HepG2 (cell line): ENCODE data around the gene PFKP. TPM values are rescaled to one million over a fixed set of nuclear protein-coding genes. Genes with fewer than 3 reads are reported as not detected.

Source experiments
- ATAC-seq: fragments of 200-7000 bp; cut with Tn5 transposase; 3 replicates; pipeline ENCODE4 v1.9.1; 2020; ENCODE audit warnings: mild to moderate bottlenecking, moderate library complexity
- BruUV-seq: library from RNA; stranded (reverse); fragments of 400-500 nt; replicated peaks from 2 replicates; lab custom pipeline; 2021; lab: Mats Ljungman, UMichigan
- CTCF ChIA-PET: fragments of 300-600 bp; formaldehyde crosslinking; extraction: SDS; loops from one replicate; lab custom pipeline; 2021; ENCODE audit warnings: low total read pairs, inconsistent platforms, low intra/inter-chr PET ratio; lab: Yijun Ruan, JAX
- POLR2A ChIA-PET: fragments of 350-600 bp; sonication (Branson Sonifier 250); formaldehyde crosslinking; loops from one replicate; lab custom pipeline; 2020; ENCODE audit warnings: antibody characterized with exemption, inconsistent platforms; lab: Yijun Ruan, JAX
- DNase-seq: peaks from one replicate; pipeline ENCODE4 v3.0.0-alpha.2; 2015; ENCODE audit warnings: low spot score
- FAIRE-seq: peaks from 3 replicates; lab custom pipeline; 2011; peaks lifted over from hg19 to GRCh38; lab: Jason Lieb, UNC
- H2AFZ ChIP-seq: one replicate; pipeline ENCODE4 v1.6.1; 2011; ENCODE audit warnings: low read length, inconsistent platforms
- H3K27ac ChIP-seq: fragments of 300-600 bp; 3 replicates; pipeline ENCODE4 v1.8.0; 2011; ENCODE audit warnings: mixed run types, mild to moderate bottlenecking, mixed read lengths, low read length, inconsistent platforms; ENCODE audit not compliant: insufficient read depth; ENCODE audit errors: extremely low read length
- H3K27me3 ChIP-seq, 2 experiments: fragments of 200-600 bp in 1 of 2; 2 replicates in 1 of 2; 3 replicates in 1 of 2; pipeline versions ENCODE4 v1.6.0 to v1.8.0; 2011; ENCODE audit warnings: low read length in 2 of 2, mild to moderate bottlenecking in 2 of 2, moderate library complexity in 2 of 2, inconsistent platforms in 1 of 2; ENCODE audit not compliant: insufficient read depth in 2 of 2, control insufficient read depth in 1 of 2
- H3K36me3 ChIP-seq, 2 experiments: fragments of 200-600 bp in 1 of 2; replicated peaks in 1 of 2; 2 replicates in 1 of 2; 3 replicates in 1 of 2; pipeline versions ENCODE4 v1.5.1 to v1.8.0; 2011; ENCODE audit warnings: low read length in 2 of 2, inconsistent platforms in 1 of 2; ENCODE audit not compliant: insufficient read depth in 2 of 2, control insufficient read depth in 1 of 2
- H3K4me1 ChIP-seq: 2 replicates; pipeline ENCODE4 v1.5.1; 2012; ENCODE audit warnings: low read length, inconsistent platforms; ENCODE audit not compliant: insufficient read depth
- H3K4me2 ChIP-seq: 2 replicates; pipeline ENCODE4 v1.6.0; 2011; ENCODE audit warnings: low read depth, low read length, inconsistent platforms
- H3K4me3 ChIP-seq, 3 experiments: fragments of 200-600 bp in 1 of 3; sonication (generic), shearing (Covaris generic) in 1 of 3; replicated peaks in 1 of 3; 2 replicates each; pipeline ENCODE4 v1.5.1; 2011 to 2016; ENCODE audit warnings: low read length in 3 of 3, inconsistent platforms in 2 of 3, low read depth in 2 of 3, mild to moderate bottlenecking in 2 of 3, control low read depth in 1 of 3, mixed read lengths in 1 of 3; ENCODE audit not compliant: insufficient read depth in 1 of 3
- H3K79me2 ChIP-seq: one replicate; pipeline ENCODE4 v1.6.1; 2011; ENCODE audit warnings: low read length, inconsistent platforms; ENCODE audit not compliant: insufficient read depth
- H3K9ac ChIP-seq: 2 replicates; pipeline ENCODE4 v1.6.0; 2011; ENCODE audit warnings: mild to moderate bottlenecking, low read depth, low read length, inconsistent platforms; ENCODE audit not compliant: insufficient read depth
- H3K9me3 ChIP-seq: 2 replicates; pipeline ENCODE4 v1.5.1; 2012; ENCODE audit warnings: mild to moderate bottlenecking, low read length
- H4K20me1 ChIP-seq: 2 replicates; pipeline ENCODE4 v1.6.0; 2011; ENCODE audit warnings: inconsistent platforms, mild to moderate bottlenecking, low read length, moderate library complexity; ENCODE audit not compliant: insufficient read depth
- ELF1 ChIP-seq: sonication (generic); formaldehyde crosslinking; IDR thresholded peaks from 2 replicates; pipeline ENCODE4 v1.4.0; 2020; ENCODE audit warnings: missing genetic modification reagents
- FOSL1 ChIP-seq: sonication (generic); formaldehyde crosslinking; IDR thresholded peaks from 2 replicates; pipeline ENCODE4 v1.9.0; 2021; ENCODE audit warnings: missing genetic modification reagents, borderline replicate concordance
- HDAC2 ChIP-seq: sonication (generic); formaldehyde crosslinking; IDR thresholded peaks from 2 replicates; pipeline ENCODE4 v1.4.0; 2020; ENCODE audit warnings: missing genetic modification reagents
- MAFF ChIP-seq: IDR thresholded peaks from 2 replicates; pipeline ENCODE4 v1.6.1; 2011; ENCODE audit warnings: low read depth, low read length, improper control_type of control experiment
- MTF2 ChIP-seq: sonication (generic); formaldehyde crosslinking; IDR thresholded peaks from 2 replicates; pipeline ENCODE4 v1.5.0; 2020; ENCODE audit warnings: missing genetic modification reagents, borderline replicate concordance
- XRCC5 ChIP-seq: fragments of 200-400 bp; formaldehyde crosslinking; optimal IDR thresholded peaks from 2 replicates; pipeline ENCODE3; 2017; ENCODE audit warnings: mild to moderate bottlenecking, low read length
- ZFP90 ChIP-seq: sonication (generic); formaldehyde crosslinking; IDR thresholded peaks from 2 replicates; pipeline ENCODE4 v1.8.0; 2022; ENCODE audit warnings: missing genetic modification reagents, mild to moderate bottlenecking, inconsistent platforms, borderline replicate concordance
- WGBS: methylation state at CpG from one replicate; pipeline ENCODE4 v1.1.6; 2017; ENCODE audit warnings: low lambda C conversion rate; 5-methylcytosine and 5-hydroxymethylcytosine counted together
- in situ Hi-C: cut with HindIII; loops from 2 replicates; pipeline ENCODE4 v1.10.0; 2017; ENCODE audit warnings: low pct_unique_long_range_greater_than_20kb; ENCODE audit not compliant: extremely low pct_ligation_motif_present
- intact Hi-C: fragments of 100-400 bp; cut with micrococcal nuclease; formaldehyde crosslinking; loops from one replicate; pipeline ENCODE4 v1.10.0; 2022; ENCODE audit not compliant: unreplicated experiment
- polyA plus RNA-seq, 8 experiments: library from polyadenylated mRNA; depleted of rRNA in 3 of 8; stranded (reverse) in 7 of 8; unstranded in 1 of 8; fragments of >200 nt; fragmentation: Illumina TruSeq in 4 of 8; extraction: Trizol in 4 of 8; gene quantifications; 2 replicates each; pipeline versions ENCODE4 v1.2.1 to v1.2.3, GENCODE V29; 2011 to 2016; ENCODE audit warnings: low read depth in 4 of 8, missing spikeins in 1 of 8, mixed read lengths in 1 of 8; ENCODE audit not compliant: insufficient read depth in 1 of 8
- total RNA-seq, 5 experiments: library from RNA; depleted of rRNA; stranded (reverse); fragments of >200 nt; fragmentation: Illumina TruSeq; extraction: Trizol; gene quantifications; 2 replicates each; pipeline ENCODE4 v1.2.3, GENCODE V29; 2016; ENCODE audit warnings: low read depth in 1 of 5
- TF ChIP-seq, protein P1 (sequence below): sonication (generic); formaldehyde crosslinking; IDR thresholded peaks from 2 replicates; pipeline ENCODE4 v1.5.1; 2020; ENCODE audit warnings: mild to moderate bottlenecking, missing genetic modification reagents
- TF ChIP-seq, protein P2 (sequence below): sonication (generic); formaldehyde crosslinking; IDR thresholded peaks from 2 replicates; pipeline ENCODE4 v1.5.0; 2020; ENCODE audit warnings: missing genetic modification reagents
- TF ChIP-seq, protein P3 (sequence below): sonication (generic); formaldehyde crosslinking; IDR thresholded peaks from 2 replicates; pipeline ENCODE4; 2020; ENCODE audit warnings: missing genetic modification reagents, mild to moderate bottlenecking, borderline replicate concordance
- TF ChIP-seq, protein P4 (sequence below): sonication (generic); formaldehyde crosslinking; IDR thresholded peaks from 2 replicates; pipeline ENCODE4 v1.4.0; 2020; ENCODE audit warnings: mild to moderate bottlenecking, missing genetic modification reagents

Gene PFKP
- total and polyA plus RNA-seq, 2 of the 13 experiments (the other 11 are each of a cell fraction or from before 2014, with no cell fraction given): 0.80 to 2.4 TPM

DNA sequence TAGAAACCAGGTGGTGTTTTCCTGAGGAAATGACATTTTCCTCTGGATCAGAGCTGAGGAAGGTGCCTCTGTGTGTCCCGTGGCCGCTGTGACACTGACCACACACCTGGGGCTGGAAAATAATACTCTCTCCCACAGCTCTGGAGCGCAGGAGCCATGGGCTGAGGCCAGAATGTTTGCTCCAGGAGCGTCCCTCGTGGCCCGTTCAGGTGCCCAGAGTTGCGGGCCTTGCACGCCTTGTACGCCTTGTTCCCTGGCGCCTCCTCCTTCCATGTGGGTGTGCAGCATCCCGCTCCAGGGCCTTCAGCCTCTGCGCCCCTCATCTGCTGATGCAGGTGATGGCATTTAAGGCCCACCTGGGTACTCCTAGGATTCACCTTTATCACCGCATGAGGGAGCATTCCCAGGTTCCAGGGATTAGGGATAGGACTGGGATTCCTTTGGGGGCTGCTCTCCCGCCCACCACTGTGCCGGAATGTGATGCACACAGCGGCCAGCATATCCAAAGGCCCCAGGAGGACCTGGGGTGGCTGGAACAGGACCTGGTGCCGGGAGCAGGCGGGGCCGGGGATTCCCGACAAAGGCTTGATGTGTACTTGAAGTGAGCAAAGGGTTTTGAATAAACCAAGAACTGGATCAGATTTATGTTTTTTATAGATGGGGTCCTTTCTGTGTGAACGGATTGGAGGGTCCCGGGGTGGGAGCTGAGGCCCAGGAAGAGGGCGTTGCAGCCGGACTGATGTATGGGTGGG lies 61.2 kb downstream of the PFKP start:
- no peaks in the 10 kb centered on the region; a peak in 1 of 5 replicates for H3K36me3 ChIP-seq
- H3K9me3 ChIP-seq: no peaks in the 10 kb centered on the region
- no peak overlapping the region for H2AFZ ChIP-seq
- BruUV-seq: no TSS peak
- no peaks in the 10 kb centered on the region for H4K20me1 ChIP-seq
- H3K27ac ChIP-seq: no peak overlapping the region
- no peak for DNase-seq
- in situ Hi-C loops: no loop called here
- no peak overlapping the region for H3K4me3 ChIP-seq
- CTCF ChIA-PET: no interaction called here
- intact Hi-C loops: no loop called here
- H3K4me1 ChIP-seq: no peaks in the 10 kb centered on the region
- ATAC-seq: no peak
- POLR2A ChIA-PET: no interaction called here
- no peaks in the 10 kb centered on the region for H3K79me2 ChIP-seq
- 86% methylated on average over 21 of the region's 24 CpGs for WGBS
- H3K27me3 ChIP-seq: no peaks in the 10 kb centered on the region
- H3K9ac ChIP-seq: no peak overlapping the region
- no peak overlapping the region for H3K4me2 ChIP-seq
- no peak for FAIRE-seq
- TF ChIP-seq, protein P1, sequence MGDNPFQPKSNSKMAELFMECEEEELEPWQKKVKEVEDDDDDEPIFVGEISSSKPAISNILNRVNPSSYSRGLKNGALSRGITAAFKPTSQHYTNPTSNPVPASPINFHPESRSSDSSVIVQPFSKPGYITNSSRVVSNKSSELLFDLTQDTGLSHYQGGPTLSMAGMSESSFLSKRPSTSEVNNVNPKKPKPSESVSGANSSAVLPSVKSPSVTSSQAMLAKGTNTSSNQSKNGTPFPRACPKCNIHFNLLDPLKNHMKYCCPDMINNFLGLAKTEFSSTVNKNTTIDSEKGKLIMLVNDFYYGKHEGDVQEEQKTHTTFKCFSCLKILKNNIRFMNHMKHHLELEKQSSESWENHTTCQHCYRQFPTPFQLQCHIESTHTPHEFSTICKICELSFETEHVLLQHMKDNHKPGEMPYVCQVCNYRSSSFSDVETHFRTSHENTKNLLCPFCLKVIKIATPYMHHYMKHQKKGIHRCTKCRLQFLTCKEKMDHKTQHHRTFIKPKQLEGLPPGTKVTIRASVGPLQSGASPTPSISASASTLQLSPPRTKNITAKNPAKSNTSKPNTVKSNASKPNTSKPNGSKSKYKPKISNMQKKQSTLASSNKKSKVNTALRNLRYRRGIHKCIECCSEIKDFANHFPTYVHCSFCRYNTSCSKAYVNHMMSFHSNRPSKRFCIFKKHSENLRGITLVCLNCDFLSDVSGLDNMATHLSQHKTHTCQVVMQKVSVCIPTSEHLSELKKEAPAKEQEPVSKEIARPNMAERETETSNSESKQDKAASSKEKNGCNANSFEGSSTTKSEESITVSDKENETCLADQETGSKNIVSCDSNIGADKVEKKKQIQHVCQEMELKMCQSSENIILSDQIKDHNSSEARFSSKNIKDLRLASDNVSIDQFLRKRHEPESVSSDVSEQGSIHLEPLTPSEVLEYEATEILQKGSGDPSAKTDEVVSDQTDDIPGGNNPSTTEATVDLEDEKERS (CRISPR knock-in tag): no peak
- TF ChIP-seq, protein P2, sequence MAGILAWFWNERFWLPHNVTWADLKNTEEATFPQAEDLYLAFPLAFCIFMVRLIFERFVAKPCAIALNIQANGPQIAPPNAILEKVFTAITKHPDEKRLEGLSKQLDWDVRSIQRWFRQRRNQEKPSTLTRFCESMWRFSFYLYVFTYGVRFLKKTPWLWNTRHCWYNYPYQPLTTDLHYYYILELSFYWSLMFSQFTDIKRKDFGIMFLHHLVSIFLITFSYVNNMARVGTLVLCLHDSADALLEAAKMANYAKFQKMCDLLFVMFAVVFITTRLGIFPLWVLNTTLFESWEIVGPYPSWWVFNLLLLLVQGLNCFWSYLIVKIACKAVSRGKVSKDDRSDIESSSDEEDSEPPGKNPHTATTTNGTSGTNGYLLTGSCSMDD (CRISPR knock-in tag): no peak
- TF ChIP-seq MAFF (no peak), ELF1 (no peak), HDAC2 (CRISPR knock-in tag) (no peak), FOSL1 (CRISPR knock-in tag) (no peak), XRCC5 (no peak), ZFP90 (CRISPR knock-in tag) (no peak), MTF2 (no peak)
- TF ChIP-seq, protein P3, sequence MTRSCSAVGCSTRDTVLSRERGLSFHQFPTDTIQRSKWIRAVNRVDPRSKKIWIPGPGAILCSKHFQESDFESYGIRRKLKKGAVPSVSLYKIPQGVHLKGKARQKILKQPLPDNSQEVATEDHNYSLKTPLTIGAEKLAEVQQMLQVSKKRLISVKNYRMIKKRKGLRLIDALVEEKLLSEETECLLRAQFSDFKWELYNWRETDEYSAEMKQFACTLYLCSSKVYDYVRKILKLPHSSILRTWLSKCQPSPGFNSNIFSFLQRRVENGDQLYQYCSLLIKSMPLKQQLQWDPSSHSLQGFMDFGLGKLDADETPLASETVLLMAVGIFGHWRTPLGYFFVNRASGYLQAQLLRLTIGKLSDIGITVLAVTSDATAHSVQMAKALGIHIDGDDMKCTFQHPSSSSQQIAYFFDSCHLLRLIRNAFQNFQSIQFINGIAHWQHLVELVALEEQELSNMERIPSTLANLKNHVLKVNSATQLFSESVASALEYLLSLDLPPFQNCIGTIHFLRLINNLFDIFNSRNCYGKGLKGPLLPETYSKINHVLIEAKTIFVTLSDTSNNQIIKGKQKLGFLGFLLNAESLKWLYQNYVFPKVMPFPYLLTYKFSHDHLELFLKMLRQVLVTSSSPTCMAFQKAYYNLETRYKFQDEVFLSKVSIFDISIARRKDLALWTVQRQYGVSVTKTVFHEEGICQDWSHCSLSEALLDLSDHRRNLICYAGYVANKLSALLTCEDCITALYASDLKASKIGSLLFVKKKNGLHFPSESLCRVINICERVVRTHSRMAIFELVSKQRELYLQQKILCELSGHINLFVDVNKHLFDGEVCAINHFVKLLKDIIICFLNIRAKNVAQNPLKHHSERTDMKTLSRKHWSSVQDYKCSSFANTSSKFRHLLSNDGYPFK (CRISPR knock-in tag): no peak
- TF ChIP-seq, protein P4, sequence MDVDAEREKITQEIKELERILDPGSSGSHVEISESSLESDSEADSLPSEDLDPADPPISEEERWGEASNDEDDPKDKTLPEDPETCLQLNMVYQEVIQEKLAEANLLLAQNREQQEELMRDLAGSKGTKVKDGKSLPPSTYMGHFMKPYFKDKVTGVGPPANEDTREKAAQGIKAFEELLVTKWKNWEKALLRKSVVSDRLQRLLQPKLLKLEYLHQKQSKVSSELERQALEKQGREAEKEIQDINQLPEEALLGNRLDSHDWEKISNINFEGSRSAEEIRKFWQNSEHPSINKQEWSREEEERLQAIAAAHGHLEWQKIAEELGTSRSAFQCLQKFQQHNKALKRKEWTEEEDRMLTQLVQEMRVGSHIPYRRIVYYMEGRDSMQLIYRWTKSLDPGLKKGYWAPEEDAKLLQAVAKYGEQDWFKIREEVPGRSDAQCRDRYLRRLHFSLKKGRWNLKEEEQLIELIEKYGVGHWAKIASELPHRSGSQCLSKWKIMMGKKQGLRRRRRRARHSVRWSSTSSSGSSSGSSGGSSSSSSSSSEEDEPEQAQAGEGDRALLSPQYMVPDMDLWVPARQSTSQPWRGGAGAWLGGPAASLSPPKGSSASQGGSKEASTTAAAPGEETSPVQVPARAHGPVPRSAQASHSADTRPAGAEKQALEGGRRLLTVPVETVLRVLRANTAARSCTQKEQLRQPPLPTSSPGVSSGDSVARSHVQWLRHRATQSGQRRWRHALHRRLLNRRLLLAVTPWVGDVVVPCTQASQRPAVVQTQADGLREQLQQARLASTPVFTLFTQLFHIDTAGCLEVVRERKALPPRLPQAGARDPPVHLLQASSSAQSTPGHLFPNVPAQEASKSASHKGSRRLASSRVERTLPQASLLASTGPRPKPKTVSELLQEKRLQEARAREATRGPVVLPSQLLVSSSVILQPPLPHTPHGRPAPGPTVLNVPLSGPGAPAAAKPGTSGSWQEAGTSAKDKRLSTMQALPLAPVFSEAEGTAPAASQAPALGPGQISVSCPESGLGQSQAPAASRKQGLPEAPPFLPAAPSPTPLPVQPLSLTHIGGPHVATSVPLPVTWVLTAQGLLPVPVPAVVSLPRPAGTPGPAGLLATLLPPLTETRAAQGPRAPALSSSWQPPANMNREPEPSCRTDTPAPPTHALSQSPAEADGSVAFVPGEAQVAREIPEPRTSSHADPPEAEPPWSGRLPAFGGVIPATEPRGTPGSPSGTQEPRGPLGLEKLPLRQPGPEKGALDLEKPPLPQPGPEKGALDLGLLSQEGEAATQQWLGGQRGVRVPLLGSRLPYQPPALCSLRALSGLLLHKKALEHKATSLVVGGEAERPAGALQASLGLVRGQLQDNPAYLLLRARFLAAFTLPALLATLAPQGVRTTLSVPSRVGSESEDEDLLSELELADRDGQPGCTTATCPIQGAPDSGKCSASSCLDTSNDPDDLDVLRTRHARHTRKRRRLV: no peak
